Measurements from ENCODE around the gene TBCEL. TPM values are rescaled to one million over a fixed set of nuclear protein-coding genes. Genes with fewer than 3 reads are reported as not detected.

The TBCEL gene
- total RNA-seq, 1 donor from 2014 or later, result 19.3 TPM

- DNase-seq (ENCODE audit: low read depth in 2 of 2), result no peak
These were observed 110.9 kb downstream of the TBCEL start for GRCh38 chr11:121134741-121135312.

- no peak for DNase-seq (ENCODE audit: low read depth in 2 of 2)
These were observed 113.1 kb downstream of the TBCEL start for GRCh38 chr11:121137005-121137404.

DNA sequence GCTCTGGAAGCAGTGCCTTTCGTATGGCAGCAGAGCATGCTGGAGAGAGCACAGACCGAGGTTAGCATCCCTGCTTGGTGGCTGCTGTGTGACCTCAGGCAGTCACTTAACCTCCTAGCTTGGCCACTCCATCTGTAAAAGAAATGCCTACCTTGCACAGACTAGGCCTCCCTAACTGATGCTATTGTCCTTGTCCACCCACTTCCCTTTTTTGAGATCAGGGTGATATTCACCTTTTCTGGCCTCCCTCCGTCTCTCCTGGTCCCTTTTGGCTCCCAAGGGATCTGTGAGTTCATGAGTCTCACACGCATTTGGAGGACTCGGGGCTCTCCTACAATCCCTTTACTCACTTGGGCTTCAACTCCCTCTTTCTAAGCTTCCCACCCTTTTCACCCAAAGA lies 114.4 kb downstream of the TBCEL start:
- DNase-seq (ENCODE audit: low read depth in 2 of 2), result no peak

DNA sequence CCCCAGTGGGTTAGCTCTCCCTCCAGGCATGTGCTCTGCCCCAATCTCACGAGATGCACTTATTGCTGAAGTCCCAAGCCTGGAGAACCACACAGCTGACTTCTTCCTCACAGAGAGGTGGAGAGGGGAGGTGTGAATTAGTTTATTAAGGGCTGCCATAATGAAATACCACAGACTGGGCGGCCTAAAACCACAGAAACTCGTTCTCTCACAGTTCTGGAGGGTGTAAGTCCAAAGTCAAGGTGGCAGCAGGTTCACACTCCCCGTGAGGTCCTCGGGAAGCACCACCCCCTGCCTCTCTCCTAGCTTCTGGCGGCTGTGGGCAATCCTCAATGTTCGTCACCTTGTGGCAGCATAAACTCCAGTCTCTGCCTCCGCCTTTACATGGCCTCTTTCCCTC lies 116.5 kb downstream of the TBCEL start:
- DNase-seq (ENCODE audit: low read depth in 2 of 2), result no peak

Other genes with a start within 250 kb of the TBCEL start
- gene TECTA, start 77.1 kb downstream of the TBCEL start, total RNA-seq, result 0.26 and 0.63 TPM in 2 replicates

Measured in dermis microvascular lymphatic vessel endothelial cell (primary cell).